HG03060 (cell line): ENCODE results near the gene SLC30A3.
"Not testable (repeated sequence)": the region's sequence is repeated elsewhere in the genome, so short reads cannot be mapped to it uniquely, and the experiment has no call there.

Experiments
- ATAC-seq: cut with Tn5 transposase; IDR thresholded peaks from one replicate; pipeline ENCODE4 v1.9.1; 2021; ENCODE audit warnings: low read depth, moderate number of reproducible peaks; ENCODE audit not compliant: unreplicated experiment

Gene SLC30A3

GRCh38 chr2:27262379-27263286 lies at the start of gene SLC30A3:
TSS of gene SLC30A3 (minus strand) at chr2:27263047. CDS start at chr2:27262906, 141 bp downstream.
- no peak for ATAC-seq

GRCh38 chr2:27312152-27312551 lies 49.3 kb upstream of the SLC30A3 start:
- ATAC-seq: no peak

- no peak for ATAC-seq
Measured at GRCh38 chr2:27309651-27310050, 46.8 kb upstream of the SLC30A3 start.

GRCh38 chr2:27308359-27308881 lies 45.6 kb upstream of the SLC30A3 start, which contains the start of gene UCN:
TSS of gene UCN (minus strand) at chr2:27308445. CDS start at chr2:27307895, 550 bp downstream.
- no peak for ATAC-seq

DNA sequence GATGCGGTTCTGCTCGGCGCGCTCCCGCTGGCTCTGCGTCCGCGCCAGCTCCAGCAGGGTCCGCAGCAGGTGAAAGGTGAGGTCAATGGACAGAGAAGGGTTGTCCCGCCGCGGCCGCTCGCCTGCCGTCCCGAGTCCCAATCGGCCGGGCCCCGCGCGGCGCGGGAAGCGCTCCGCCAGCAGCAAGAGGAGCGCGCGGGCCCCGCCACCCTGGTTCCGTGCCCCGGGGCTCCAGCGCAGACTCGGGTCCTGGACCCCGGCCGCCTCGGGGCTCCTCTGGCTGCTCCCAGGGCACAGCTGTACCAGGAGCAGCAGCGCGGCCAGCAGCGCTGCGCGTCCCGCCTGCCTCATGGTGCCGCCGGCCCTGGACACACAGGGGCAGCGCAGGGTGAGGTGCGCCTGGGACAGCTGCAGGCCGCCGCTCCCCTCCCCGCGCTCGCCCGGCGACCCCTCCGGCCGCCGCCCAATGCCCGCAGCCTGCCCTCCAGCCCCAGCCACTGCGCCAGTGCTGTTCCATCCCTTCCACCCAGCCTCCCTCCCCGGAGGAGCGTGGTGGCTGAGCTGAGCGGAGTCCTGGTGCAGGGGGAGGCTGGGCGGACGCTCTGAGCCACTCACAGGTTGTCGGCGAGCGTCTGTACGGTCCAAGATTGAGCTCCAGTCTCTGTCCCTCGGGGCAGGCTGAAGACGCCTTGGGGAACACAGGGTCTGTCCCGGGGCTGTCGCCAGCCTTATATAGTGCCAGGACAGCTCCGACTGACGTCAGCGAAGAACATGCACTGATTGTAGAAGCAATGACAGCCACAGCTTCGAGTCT lies 44.9 kb upstream of the SLC30A3 start:
- no peak for ATAC-seq

DNA sequence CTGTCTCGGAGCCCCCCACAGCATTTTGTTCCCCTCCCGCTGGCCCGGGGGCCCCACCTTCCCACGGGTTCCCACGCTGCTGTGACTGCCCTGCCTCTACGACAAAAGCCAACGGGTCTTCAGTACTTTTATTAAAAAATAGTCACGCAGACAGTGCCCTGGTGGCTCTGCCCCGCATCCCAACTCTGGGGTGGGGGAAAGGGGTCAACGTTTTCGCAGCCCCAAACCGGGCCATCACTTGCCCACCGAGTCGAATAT lies 44.4 kb upstream of the SLC30A3 start:
- ATAC-seq: no peak

- ATAC-seq: no peak
Measured at GRCh38 chr2:27306573-27307286, 43.9 kb upstream of the SLC30A3 start.

DNA sequence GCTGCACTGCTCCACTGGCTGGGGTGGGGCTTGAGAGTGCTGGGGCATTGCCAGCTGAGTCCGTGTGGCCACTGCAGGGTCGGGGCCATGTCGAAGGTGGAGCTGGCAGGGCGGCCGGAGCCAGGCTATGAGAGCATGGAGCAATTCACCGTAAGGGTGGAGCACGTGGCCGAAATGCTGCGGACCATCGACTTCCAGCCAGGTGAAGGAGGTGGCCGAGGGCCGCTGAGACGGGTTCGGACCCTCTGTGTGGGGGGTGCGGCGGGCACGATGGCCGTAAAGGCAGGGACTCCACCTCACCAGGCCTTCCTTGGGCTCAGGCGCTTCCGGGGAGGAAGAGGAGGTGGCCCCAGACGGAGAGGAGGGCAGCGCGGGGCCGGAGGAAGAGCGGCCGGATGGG lies 43.3 kb upstream of the SLC30A3 start:
- no peak for ATAC-seq

DNA sequence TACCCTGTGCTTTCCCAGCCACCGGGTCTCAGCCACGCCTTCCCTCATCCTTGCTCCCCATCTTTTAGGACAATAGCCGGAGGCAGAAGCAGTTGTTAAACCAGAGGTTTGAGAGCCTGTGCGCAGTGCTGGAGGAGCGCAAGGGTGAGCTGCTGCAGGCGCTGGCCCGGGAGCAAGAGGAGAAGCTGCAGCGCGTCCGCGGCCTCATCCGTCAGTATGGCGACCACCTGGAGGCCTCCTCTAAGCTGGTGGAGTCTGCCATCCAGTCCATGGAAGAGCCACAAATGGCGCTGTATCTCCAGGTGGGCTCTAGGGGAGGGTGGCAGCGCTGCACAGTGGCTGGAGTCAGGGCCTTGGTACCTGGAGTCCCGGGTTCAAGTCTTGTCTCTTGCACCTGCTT lies 42.7 kb upstream of the SLC30A3 start:
- ATAC-seq: no peak

DNA sequence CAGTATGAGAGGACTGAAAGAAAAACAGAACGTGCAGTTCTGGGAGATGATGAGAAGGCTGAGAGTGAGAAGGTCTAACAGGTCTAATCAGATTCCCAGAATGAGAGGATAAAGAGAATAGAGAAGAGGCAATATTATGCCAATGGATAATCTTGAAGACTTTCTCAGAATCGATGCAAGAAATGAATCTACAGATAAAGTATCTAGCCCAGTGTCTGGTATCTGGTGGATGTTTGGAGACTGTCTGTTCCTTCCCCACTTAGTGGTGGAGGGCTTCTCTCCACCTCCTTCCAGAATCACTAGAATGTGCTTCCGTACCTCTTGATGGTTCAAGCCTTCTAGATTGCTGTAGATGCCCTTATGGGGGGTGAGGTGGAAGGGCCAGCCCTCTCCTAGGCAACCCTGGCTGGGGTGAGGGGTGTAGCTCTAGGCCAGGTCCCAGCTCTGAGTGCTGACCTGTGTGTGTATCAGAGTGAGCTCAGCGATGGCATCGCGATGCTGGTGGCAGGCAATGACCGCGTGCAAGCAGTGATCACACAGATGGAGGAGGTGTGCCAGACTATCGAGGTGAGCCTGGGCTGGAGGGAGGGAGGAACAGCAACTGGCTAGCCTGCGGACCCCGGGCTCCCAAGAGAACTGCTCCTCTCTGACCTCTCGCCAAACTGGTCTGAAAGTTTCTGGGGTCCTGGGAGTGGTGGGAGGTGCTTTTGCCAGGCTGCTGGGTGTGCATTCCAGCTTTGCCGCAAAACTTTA lies 41.8 kb upstream of the SLC30A3 start:
- no peak for ATAC-seq

DNA sequence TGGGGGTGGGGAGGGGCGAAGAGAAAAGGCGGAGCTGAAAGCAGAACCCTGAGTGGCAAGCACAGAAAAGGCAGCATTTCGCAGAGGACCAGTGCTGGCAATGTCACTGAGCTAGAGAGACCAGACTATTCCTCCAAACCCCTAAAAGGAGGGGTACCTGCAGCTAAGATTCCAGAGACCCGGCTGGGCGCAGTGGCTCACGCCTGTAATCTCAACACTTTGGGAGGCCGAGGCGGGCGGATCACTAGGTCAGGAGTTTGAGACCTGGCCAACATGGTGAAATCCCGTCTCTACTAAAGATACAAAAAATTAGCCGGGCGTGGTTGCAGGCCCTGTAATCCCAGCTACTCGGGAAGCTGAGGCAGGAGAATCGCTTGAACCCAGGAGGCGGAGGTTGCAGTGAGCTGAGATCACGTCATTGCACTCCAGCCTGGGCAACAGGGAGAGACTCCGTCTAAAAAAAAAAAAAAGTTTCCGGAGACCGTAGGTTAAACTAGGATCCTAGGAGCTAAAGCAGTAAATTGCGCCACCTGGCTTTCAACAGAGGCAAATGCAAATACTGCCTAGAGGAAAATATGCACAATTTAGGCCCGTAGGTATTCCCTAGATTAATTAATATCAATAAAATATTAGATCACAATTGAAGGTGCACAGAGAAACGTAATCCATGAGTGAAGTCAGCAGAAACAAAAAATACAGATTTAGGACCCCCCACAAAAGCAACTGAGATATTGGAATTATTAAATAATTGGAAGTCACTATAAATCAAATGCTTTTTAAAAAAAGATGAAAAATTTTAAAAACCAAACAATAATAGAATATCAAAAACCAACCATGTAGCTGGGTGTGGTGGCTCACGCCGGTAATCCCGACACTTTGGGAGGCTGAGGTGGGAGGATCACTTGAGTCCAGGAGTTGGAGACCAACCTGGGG lies 40.5 kb upstream of the SLC30A3 start:
- ATAC-seq: no peak

GRCh38 chr2:27300606-27301005 lies 37.8 kb upstream of the SLC30A3 start:
- ATAC-seq: not testable (repeated sequence)

DNA sequence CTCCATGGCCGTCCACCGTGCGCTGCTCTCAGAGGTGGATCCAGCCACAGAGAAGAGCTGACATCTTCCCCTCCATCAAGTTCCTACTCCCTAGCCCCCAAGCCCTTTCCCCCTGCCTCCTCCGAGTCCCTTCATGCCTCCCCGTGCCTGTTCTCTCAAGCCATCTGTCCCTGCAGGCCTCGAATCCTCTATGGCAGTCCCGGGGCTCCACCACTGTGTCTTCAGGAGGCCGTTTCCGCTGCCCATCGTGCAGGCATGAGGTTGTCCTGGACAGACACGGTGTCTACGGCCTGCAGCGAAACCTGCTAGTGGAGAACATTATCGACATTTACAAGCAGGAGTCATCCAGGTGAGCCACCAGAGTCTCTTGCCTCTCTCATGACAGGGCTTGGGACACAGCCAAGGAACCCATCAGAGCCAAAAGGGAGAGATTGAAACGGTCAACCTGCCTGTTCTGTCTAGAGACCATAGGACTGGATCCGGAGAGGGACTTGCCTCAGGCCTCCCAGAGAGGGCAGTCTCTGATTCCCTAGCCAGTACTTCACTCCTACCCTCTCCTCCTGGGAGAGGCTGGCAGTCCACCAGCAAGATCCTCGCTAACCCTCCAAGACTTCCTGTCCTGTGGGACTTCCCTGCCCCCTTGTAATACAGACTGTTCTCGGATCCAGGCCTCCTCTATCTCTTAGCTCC lies 35.7 kb upstream of the SLC30A3 start:
- no peak for ATAC-seq

GRCh38 chr2:27297195-27297594 lies 34.3 kb upstream of the SLC30A3 start:
- no peak for ATAC-seq

DNA sequence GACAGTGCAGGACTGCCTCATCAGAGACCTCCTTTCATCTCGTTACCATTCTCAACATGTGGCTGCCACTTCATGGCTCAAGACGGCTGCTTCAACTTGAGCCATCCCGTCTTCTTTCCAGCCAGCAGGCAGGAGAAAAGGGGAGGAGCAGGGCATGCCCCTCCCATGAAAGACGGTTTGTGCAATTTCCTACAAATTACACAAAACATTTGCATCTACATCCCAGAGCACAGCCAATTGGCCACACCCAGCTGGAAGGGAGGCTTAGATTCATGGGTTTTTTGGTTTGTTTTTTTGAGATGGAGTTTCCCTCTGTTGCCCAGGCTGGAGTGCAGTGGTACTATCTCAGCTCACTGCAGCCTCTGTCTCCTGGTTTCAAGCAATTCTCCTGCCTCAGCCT lies 33.6 kb upstream of the SLC30A3 start:
- no peak for ATAC-seq

GRCh38 chr2:27294928-27295327 lies 32.1 kb upstream of the SLC30A3 start:
- no peak for ATAC-seq

DNA sequence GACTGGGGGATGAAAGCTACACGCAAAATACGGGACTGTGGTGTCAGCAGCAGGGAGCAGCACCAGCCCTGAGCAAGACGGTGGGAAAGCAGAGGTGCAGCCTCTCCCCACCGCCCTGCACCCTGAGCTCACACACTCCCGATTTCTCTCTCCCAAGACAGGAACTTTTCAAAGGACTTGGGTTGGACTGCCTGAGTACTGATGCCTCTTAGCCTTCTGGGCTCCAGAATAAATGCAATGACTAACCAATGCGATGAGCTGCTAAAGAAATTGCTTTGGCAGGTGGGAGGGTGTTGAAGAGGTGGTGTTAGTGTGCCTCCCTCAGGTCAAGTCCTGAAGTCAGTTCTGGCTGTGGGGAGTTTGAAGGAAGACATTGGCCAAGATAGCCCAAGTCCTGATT lies 29.0 kb upstream of the SLC30A3 start:
- ATAC-seq: no peak

GRCh38 chr2:27290549-27290948 lies 27.7 kb upstream of the SLC30A3 start:
- ATAC-seq: no peak

DNA sequence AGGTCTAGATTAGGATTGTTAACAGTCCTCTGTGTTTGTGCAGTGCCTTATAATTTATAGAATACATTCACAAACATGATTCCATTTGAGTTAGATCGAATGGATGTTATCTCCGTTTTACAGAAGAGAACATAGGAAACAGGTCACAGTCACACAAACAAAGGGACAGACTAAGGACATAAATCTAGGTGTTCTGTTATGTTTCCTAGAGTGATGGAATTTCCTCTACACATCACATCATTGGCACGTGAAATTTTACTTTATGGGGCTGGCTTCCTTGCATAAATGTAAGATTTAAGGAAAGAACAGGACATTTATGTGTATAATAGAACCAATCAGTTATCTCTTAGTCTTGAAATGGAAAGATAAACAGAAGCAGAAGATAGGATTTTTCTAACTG lies 25.8 kb upstream of the SLC30A3 start:
- no peak for ATAC-seq
